ENCODE measurements around the gene CA10.

Gene CA10

DNA sequence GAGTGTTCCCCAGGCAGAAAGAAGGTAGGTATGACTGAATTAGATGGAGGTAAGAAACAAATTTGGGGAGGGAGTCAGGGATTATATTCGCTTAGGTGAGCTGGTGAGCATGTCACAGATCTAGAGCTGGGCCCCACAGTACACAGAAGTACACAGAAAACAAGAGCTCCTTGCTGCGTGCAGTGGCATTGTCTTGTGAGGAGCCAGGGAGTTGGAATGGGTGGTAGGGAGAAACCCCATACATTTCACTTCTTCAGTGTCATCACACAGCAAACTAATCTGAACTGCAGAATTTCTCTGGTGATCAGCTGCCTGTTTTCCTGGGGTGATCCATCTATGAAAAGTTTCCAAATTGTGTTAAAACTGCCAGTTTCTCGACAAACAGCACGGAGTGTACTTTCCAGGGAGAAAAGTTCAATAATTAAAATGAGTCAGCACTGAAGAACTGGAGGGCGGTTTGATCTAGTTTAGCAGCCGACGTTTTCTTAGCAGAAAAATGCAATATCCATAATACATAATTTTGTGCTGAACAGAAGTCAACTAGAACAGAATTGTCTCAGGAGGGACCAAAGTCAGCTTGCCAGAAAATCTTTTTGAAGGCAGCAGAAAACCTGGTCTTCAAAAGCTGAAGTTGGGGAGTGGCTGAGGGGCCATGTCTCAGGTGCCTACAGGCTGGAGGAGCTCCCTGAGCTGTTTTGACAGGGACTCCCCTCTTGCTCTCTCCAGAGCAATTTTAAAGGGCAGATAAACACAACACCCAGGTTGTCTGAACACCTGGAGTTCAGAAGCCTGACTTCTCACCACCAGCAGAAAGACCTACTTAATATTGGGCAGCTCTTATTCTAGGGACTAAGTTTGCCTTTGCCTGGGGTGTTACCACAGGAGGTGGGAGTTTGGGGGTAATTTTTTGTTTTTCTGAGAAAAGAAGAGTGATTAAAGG lies 448.6 kb downstream of the CA10 start:
- no peak for DNase-seq

DNA sequence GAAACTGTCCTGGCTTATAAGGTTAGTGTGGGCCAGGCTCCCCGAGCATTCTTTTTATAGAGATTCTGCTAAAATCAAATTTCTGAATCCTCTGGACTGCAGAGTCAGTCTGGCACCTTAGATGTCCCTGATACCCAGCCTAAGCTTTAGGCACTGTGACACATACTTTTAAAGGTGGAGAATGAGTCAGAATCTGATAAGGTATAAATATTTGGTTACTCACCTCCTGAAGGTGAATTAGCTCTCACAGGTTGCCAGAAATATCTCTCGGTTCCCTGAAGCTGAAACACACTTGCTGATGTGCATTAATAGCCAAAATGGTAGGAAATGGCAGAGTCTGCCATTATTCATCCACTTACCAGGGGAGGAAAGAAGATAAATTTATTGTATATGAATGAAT lies 451.3 kb downstream of the CA10 start:
- DNase-seq = no peak

DNA sequence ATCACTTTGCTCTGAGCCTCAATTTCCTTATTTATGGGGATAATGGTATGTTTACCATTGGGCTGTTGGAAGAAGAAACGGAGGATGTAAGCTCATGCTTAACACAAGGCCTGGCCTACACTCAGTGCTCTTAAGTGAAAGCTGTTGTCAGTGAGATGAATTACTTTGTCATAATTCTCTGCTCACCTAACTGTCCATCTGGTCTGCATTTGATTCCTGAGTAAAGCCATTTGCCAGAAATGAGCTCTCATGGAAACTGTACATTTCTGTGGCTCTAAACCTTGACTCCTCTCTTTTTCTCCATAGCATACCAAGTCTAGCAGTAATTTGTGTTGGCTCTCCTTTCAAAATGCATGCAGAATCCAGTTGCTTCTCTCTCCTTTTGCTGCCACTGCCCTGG lies 452.4 kb downstream of the CA10 start:
- DNase-seq = no peak

DNA sequence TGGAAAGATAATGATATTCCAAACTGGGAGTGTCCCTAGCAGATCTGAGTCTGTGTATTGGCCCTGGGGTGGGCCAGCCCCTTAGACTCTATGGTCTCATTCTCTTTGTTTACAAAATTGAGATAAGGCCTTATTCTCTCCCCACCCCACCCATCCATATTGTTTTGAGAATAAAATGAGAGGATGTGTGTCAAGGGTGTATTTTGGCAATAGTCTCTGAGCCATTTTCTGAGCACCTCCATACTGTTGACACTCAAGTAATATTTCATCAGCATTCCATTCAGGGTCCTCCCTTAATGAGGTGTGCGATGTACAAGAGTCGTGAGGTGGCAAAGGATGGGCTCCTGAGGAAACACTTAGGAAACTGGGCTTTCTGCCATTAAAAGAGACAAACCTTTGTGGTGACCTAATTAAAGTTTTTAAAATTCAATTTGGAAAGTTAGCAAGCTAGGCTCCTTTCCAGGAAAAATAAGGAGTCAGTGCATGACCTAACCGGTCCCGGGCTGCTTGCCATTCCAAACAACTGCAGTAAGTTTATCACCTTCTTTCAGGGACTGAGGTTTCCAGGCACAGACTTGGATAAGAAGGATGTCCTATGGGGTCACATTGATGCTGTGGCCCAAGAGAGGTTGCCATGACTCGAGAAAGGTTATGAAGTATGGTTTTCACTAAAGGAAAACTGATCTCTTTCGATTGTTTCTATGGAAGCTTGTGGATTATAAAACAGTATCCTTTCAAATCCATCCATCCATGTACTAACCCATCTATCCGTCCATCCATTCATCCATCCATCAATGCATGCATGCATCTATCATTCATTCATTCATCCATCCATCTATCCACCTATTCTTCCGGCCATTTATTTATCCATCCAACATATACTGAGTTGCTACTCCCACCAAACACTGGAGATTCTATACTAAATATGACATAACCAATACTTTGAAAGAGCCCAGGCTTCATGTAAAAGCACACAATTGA lies 454.9 kb downstream of the CA10 start:
- no peak for DNase-seq

DNA sequence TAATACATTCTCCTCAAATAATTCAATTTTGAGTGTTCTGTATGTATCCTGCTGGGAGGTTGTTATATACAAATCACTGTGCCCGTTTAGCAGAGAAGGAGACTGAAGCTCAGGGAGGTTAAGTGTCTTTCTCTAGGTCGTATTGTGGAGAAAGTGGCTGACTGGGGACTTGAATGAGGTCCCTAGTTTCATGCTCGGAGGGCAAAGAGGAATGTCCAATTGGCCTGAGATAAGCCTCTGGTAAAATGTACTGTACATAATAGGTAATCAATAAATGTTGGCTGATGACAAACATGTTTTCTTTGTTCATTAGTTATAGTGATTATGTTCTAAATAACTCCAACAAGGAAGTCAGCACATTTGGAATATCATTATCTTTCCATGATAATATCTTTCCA lies 455.6 kb downstream of the CA10 start:
- no peak for DNase-seq

DNA sequence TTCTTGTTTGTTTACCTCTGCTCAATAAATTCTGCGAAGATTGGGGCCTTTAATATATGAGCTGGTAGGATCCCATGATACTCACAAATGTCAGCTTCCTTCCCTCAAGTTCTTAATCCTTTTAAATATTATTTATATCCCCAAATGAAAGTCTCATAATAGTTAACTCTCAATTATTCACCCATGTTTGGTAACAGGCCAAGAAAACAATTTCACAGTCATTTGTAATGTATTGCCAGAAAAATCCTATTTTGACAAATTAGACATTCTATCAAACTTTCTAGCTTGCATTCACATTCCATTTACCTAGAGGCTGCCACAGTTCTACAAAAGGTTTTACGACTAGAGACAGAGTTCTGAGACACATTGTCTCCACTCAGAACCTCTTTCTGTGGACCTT lies 457.0 kb downstream of the CA10 start:
- no peak for DNase-seq

DNA sequence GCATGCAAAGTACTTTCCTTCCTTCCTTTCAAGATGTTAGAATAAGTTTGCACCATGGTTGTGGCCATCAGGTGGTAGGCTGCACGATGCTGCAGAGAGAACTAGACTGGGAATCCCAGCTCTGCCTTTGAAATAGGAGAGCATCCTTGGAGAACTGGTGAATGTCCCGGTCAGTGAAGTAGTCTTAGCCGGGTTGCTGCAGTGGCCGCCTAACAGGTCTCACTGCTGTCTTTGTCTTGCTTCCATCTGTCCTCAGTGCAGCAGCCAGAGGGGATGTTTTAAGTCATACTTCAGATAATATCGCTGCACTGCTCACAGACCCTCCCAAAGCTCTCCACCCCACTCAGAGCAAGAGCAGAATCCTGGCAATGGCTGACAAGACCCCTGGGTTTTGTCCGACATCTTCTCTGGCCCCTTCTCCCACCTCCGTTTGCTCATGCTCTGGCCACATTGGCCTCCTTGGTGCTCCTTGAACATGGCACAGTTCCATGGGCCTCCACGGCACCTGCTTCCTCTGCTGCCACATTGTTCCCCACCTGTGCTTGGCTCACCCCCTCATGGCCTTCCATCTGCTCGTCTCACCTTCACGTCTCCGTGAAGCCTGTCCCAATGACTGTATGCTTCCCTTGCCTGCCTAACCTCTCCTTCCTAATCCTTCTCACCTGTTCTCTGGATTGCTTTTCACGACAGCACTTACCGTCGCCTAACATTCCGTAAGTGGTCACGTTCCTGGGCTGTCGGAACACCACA lies 458.3 kb downstream of the CA10 start:
- no peak for DNase-seq

DNA sequence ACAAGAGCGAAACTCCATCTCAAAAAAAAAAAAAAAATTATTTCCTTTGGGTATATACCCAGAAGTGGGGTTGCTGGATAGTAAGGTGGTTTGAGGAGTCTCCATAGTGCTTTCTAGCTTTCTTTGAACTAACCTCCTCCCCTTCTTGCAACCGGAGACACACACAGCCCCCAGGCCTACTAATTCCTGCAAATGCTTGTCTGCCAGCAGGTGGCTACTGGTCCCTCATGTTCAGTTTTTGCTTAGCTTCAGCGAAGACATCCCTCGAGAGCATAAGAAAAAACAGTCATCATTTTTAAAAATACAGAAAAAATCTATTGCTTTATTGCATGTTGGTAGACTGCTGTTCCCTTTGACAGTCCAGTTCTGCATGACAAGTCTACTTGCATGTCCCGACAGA lies 459.2 kb downstream of the CA10 start:
- DNase-seq = no peak

DNA sequence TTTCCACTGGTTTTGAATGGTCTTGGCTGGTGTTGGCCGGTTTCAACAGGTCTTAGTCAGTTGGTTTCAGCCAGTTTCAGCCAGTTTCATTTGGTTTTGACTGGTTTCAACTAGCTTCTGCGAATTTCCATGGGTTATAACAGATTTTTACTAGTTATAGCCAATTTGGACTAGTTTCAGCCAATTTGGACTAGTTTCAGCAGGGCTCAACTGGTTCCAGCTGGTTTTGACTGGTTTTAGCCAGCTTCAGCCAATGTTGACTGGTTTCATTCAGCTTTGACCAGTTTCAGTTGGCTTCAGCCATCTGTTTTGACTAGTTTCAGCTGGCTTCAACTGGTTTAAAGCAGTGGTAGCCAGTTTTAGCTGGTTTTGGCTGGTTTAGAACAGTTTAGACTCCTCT lies 465.6 kb downstream of the CA10 start:
- no peak for DNase-seq

DNA sequence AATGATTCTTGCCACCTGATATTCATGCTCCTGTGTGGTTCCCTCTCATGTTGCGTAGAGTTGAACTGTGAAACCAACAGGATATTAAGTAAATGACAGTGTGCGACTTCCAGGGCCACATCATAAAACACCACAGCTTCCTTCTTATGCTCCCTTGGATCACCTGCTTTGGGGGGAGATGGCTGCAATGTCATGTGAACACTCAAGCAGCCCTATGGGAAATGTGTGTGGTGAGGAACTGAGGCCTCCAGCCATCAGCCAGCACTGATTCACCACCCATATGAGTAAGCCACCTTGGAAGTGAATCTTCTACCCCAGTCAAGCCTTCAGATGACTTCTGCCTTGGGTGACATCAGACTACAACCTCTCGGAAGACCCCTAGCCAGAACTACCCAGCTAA lies 470.6 kb downstream of the CA10 start:
- no peak for DNase-seq

DNA sequence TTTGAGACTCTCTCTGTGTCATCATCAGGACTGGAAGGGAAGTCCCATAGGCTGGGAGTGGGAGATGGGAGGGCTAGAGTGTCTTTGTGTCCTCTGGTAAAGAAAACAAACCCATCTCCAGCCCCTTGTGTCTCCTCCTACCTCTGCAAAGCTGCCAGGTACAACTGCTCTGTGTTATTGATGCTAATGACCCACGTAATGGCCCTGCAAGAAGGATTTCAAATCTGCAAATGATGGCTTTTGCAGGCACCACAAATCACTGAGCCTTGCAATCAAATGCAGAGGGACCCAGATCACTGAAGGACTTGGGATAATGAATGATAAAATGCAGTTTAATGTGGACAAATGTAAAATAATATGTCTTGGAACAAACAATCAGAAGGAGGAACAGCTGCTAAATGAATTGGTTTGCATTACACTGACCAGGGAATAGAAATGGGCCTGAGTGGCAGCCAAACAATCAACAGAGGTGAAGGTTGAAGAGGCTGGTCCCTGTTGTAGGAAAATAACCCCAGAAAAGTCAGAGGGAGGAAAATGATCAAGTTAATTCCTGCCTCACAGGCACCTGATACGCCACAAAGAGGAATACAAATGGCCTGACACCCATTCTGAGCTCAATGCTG lies 473.1 kb downstream of the CA10 start:
- no peak for DNase-seq

DNA sequence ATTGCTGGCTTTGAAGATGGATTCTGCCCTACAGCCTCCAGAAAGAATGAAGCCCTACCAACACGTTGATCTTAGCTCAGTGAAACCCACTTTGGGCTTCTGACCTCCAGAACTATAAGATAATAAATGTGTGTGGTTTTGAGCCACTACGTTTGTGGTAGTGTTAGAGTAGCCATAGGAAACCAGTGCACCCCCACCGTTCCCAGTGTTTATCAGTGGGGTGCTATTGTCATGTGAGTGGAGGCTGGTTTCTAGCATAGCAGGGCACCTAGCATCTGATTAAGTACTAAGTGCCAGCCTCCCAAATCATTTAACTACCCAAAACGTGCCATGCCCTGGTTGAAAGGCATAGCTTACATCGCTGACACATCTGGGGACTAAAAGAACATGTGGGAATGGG lies 474.3 kb downstream of the CA10 start:
- DNase-seq = no peak

DNA sequence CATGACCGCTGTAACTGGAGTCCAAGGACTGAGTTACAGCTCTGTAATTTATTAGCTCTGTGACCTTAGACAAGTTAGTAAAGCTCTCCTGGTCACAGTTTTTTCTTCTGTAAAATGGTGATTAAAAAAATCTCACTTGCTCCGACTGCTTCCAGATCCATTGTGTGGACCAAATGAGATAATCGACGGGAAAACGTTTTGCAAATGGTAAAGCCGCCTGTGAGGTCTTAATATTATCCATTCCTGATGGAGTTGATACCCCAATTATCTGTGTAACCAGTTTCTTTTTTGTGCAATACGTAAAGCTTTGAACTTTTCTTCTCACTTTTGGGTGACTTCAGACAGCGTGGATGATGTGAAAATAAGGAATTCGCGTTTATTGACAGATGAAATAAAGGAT lies 475.2 kb downstream of the CA10 start:
- no peak for DNase-seq

DNA sequence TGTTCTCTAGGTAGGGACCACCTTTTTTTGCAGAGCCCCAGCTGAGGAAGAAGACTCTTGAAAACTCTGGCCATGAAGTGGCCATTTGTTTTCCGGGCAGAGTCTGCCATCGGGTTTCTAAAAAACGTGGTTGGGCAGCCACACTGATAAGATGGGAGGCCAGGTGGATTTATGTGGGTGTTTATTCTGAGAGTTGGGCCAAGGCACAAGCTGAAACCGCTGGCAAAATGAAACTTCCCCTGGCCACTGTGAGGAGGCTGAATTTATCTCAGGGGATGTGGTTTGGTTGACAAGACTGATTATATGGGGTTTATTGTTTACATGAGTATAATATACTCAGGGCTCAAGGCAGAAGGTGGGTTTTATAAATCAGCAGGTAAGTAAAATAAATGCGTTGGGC lies 476.4 kb downstream of the CA10 start:
- no peak for DNase-seq

DNA sequence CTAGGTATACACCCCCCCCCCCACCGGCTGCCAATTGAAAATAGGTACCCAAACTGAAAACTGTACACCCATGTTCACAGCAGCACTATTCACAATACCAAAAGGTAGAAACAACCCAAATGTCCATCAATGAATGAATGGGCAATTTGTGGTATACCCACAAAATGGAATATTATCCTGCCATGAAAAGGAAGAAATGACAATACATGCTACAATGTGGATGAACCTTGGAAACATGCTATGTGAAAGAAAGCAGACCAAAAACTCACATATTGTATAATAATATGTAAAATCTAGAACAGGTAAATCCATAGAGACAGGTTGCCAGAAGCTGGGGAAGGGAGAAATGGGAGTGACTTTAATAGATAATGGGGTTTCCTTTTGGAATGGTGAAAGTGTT lies 480.6 kb downstream of the CA10 start:
- no peak for DNase-seq

DNA sequence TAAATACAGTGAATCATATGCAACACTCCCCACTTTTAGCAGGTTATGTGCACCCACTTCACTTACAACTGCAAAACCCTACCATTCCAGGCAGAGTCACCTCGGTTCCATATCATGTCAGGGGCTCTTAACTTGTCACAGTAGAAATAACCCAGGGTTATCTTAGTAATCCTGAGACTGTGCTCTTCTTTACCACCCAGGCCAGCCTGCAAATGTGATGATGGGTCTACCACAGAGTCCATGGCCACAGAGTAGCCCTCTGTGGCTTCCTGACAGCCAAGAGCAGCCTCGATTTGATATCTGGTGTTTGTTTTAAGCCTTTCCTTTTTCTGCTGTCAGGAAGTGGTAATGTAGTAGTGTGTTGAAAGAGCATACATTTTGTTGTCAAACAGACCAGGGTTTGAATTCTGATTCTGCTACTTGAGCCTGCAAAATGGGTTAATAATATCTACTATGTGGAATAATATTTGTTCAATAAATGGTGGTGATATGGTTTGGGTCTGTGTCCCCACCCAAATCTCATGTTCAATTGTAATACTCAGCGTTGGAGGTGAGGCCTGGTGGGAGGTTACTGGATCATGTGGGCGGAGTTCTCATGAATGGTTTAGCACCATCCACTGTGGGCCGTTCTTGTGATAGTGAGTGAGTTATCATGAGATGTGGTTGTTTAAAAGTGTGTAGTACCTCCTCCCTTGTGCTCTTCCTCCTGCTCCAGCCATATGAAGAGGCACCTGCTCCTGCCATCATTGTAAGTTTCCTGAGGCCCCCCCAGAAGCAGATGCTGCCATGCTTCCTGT lies 481.6 kb downstream of the CA10 start:
- DNase-seq = no peak

DNA sequence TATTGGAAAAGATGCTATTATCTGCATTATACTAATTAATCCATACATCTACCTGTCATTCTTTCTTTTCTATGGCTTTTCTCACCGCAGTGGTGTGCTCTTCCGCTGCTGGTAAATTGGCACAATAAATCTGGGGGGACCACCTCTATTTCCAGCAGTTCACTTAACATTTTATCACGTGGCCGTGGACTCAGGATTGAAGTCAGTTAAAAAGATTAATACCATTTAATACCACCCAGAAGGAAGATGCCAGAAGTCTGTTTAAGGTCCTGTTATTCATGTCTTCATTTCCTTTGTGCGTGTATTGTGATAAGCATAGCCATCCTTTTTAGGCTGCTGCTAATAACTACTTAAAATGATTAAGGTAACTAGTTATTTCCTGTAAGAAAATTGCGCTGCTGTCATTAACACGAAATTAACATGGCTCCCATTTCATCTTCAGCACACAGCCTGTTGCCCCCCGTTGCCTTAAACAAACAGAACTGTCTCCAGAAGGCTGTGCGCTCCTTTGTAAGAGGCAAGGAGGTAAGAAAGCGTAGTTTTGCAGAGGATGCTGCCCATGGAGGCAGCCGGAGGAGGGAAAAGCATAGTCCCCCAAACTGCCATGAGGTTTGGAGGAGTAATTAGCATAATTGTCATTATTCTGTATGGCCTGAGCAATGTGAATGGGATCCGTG lies 483.8 kb downstream of the CA10 start:
- DNase-seq = no peak

DNA sequence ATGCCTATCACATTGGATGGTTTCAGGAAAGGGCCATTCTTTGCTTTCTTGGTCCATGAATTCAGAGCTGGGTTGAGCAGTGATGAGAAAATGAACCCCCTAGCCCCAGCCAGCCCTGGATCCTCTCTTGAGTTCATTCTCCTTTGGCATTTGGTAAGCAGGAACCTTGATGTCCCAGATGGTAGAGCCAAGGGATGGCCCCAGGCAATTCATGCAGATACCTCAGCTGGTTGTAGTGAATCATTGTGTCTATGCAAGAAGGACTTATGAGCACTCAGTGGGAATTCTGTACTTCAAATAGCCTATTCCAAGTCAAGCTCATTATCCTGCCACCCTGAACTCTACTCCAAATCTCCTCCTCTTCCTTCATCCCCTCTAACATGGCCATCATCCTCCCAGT lies 485.4 kb downstream of the CA10 start:
- no peak for DNase-seq

DNA sequence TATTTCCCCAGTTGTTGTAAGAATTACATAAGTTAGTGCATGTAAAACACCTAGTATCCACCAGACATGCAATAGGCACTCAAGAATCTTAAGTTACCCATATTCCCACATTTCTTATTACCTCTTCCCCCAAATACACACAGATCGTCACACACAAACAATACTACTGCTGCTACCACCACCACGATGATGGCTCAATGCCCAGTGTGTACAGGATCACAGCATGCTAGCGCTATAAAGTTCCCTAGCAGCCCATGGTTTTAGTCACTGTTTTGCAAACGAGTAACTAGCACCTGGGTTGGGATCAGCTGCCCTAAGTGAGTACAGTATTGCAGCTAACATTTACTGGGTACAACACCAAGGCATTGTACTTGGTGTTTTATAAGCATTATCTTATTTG lies 486.4 kb downstream of the CA10 start:
- no peak for DNase-seq

DNA sequence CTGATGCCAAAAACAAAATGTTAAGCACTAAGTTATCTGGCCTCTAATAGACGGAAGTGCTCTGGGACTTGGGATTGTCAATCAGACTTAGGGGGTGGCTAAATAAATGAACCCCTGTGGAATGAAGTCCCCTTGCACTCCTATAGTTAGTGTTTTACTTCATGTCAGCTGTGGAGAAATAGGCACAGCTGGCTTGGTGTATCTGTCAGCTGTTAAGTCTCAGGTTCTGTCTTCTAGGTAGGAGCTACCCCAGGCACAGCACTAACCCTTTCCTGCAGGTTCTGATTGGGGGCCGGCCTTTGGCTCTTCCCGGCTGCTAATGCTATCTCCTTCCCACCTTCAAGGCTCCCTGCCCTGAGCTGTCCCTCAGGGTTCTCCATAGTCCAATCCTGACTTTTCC lies 487.6 kb downstream of the CA10 start:
- no peak for DNase-seq

DNA sequence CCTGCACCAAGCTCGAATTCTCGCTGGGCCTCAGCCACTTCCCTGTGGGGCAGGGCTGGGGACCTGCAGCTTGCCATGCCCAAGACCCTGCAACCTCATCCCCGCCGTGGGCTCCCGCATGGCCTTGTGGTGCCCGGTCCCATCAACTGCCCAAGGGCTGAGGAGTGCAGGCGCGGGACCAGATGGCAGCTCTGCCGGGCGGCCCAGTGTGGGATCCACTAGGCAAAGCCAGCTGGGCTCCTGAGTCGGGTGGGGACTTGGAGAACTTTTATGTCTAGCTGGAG lies 489.6 kb downstream of the CA10 start:
- no peak for DNase-seq
